ENCODE data around the gene NDUFS3.
"Not testable (repeated sequence)": the region's sequence is repeated elsewhere in the genome, so short reads cannot be mapped to it uniquely, and the experiment has no call there.

Gene NDUFS3

DNA sequence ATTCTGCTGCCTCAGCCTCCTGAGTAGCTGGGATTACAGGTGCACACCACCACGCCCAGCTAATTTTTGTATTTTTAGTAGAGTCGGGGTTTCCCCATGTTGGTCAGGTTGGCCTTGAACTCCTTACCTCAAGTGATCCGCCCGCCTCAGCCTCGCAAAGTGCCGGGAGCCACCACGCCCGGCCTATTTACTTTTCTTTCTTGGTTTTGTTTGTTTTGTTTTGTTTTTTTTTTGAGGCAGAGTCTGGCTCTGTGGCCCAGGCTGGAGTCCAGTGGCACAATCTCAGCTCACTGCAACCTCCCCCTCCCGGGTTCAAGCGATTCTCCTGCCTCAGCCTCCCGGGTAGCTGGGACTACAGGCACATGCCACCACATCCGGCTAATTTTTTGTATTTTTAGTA lies 21.9 kb upstream of the NDUFS3 start:
- DNase-seq (ENCODE audit: low read depth, low spot score); H3K27ac ChIP-seq: not testable (repeated sequence)

DNA sequence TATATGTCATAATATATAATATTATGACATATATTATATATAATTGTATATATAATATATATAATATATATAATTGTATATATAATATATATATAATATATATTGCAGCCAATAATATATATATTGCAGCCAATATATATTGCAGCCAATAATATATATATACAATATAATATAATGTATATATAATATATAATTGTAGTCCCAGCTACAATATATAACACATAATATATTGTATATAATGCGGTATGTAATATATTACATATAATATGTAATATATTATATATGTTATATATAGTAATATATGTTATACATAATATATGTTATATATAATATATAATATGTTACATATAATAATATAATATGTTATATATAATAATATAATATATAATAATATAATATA lies 20.2 kb upstream of the NDUFS3 start:
- no peak overlapping the region for H3K27ac ChIP-seq
- no peak for DNase-seq (ENCODE audit: low read depth, low spot score)

DNA sequence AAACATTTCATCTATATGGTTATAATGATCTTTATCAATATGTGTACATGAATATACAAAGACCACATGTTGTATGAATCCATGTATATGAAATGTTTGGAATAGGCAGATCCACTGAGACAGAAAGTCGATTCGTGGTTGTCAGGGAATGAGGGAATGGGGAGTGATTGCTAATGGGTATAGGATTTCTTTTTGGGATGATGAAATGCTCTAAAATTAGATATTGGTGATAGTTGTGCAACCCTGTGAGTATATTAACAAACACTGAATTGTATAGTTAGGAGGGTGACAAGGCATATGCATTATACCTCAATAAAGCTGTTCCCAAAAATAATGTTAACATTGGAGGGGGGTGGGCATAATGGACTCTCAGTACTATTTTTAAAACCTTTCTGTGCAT lies 18.4 kb upstream of the NDUFS3 start:
- no peak for DNase-seq (ENCODE audit: low read depth, low spot score)
- no peak overlapping the region for H3K27ac ChIP-seq

DNA sequence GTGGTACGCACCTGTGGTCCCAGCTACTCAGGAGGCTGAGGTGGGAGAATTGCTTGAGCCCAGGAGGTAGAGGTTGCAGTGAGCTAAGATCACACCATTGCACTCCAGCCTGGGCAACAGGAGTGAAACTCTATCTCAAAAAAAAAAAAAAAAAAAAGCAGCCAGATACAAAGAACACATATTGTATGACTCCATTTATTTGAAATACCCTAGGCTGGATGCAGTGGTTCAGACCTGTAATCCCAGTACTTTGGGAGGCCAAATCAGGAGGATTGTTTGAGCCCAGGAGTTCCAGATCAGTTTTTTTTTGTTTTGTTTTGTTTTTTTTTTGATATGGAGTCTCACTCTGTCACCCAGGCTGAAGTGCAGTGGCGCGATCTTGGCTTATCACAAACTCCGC lies 16.5 kb upstream of the NDUFS3 start:
- not testable (repeated sequence) for H3K27ac ChIP-seq; DNase-seq (ENCODE audit: low read depth, low spot score)

DNA sequence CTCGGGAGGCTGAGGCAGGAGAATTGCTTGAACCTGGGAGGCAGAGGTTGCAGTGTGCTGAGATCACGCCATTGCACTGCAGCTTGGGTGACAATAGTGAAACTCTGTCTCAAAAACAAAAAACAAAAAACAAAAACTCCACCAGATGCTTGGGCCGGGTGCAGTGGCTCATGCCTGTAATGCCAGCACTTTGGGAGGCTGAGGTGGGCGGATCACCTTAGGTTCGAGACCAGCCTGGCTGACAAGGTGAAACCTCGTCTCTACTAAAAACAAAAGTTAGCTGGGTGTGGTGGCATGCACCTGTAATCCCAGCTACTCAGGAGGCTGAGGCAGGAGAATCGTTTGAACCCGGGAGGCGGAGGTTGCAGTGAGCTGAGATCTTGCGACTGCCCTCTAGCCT lies 14.5 kb upstream of the NDUFS3 start:
- H3K27ac ChIP-seq; DNase-seq (ENCODE audit: low read depth, low spot score): not testable (repeated sequence)

DNA sequence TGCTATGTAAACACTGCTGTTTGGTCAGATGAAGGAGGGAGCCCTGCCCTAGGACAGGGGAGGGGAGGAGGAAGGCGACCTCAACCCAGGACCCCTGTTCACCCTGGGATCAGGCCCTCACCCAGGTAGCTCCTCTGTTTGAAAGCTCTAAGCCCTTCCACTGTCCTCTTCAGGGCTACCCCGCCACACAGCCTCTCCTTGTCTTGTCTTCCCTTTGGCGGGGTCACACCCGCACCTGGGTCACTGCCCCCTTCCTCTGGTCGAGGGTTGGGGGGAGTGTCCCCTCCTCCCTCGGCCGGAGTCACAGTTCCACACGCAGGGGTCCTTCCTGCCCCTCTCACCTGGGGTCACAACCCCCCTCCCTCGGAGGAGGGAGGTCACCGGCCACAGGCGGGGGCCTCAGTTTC lies 13.9 kb upstream of the NDUFS3 start:
- DNase-seq (ENCODE audit: low read depth, low spot score): no peak
- H3K27ac ChIP-seq: peak overlapping the region; percentile 43

DNA sequence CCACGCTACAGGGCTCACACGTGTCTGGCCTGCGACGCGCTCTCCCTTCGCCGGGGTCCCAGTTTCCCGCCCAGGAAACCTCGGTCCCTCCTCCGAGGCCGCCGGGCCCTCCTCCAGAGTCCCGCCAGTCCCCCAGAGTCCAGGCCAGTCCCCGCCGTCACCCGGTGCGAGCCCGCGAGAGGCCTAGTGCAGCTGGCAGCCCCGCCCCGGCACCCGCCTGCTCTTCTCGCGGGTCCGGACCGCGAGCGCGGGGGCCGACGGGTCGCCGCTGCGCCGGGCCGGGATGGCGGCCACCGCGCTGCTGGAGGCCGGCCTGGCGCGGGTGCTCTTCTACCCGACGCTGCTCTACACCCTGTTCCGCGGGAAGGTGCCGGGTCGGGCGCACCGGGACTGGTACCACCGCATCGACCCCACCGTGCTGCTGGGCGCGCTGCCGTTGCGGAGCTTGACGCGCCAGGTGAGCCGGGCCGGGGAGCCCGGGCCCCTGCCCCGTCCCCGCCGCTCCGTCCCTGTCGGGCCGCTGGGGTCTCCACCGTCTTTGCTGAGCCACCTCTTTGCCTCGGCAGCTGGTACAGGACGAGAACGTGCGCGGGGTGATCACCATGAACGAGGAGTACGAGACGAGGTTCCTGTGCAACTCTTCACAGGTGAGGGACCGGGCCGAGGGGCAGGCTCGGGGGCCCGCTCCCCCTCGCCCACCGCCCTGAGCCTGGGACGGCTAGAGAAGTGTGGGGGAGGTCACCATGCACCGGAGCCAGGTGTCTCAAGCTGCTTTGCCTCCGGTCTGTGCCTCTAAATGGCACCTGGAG lies 13.3 kb upstream of the NDUFS3 start, which contains the start of gene PTPMT1:
Gene PTPMT1, plus strand, starts transcription at position 260 of the 809 bp plus-strand sequence. Its CDS starts 24 bp downstream, at position 284.
- peak within 1 kb of the TSS; percentile 43 for H3K27ac ChIP-seq
- no peak for DNase-seq (ENCODE audit: low read depth, low spot score)

DNA sequence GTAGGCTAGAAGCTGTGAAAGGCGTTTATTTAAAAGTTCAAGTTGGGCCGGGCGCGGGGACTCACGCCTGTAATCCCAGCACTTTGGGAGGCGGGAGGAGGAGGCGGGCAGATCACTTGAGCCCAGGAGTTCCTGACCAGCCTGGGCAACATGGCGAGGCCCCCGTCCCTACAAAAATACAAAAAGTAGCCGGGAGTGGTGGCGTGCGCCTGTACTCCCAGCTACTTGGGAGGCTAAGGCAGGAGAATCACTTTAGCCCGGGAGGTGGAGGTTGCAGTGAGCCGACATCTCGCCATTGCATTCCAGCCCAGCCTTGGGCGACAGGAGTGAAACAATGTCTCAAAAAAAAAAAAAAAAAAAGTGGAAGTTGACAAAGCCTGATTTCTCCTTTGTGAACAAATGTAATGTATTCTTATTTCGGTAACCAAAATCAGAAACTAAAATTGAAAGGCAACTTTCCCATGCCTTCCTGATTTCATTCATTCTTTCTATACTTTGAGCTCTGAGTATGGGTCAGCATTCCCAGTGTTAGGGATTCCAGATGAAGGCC lies 12.7 kb upstream of the NDUFS3 start:
- no peak for DNase-seq (ENCODE audit: low read depth, low spot score)
- peak overlapping the region; percentile 43 for H3K27ac ChIP-seq

DNA sequence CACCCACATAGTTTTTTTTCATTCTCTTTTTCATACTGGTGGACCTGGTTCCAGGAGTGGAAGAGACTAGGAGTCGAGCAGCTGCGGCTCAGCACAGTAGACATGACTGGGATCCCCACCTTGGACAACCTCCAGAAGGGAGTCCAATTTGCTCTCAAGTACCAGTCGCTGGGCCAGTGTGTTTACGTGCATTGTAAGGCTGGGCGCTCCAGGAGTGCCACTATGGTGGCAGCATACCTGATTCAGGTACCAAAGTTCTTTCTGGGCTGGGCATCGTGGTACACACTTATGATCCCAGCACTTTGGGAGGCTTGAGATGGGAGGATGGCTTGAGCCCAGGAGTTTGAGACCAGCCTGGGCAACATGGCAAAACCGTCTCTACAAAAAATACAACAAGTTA lies 9.2 kb upstream of the NDUFS3 start:
- H3K27ac ChIP-seq: no peak overlapping the region
- DNase-seq (ENCODE audit: low read depth, low spot score): no peak

DNA sequence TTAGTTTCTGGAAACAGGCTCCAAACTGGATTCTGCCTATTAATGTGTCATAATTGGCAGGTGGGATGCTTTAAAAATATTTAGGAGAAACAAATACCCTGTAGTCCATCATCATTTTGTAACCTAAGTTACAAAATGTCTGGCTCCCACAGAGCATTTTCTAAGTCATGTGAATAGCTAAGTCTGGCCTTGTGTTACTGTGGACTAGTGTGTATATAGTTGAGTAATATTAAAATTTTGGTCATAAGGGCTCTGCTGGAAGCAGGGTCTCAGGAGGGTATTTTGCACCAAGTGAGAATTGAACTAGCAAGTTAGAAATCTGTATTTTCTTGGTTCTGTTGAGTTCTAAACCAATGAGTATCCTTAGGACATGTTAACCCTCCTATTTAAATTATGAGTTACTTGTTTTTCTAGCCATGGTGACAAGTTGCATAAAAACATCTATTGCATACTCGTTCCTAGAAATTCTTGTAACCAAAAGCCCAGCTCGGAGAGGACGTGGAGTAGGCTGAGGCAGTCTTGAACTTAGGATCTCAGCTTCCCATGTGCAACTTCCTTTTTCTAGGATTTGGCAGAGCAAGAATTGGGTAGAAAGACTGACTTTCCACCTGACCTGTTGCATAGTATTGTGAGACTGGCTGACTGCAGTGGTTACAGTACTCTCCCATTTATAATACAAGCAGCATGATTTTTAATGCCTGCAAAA lies 8.1 kb upstream of the NDUFS3 start:
- peak overlapping the region; percentile 50 for H3K27ac ChIP-seq
- no peak for DNase-seq (ENCODE audit: low read depth, low spot score)

DNA sequence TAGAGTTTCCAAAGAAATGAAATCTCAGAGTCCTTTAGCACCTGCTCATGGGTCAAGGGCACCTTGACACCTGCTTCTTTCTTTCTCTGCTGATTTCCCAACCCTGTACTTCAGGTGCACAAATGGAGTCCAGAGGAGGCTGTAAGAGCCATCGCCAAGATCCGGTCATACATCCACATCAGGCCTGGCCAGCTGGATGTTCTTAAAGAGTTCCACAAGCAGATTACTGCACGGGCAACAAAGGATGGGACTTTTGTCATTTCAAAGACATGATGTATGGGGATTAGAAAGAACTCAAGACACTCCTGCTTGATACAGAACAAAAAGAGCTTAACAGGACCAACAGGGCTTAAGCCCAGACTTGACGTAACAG lies 7.5 kb upstream of the NDUFS3 start:
- H3K27ac ChIP-seq: peak overlapping the region; percentile 50

DNA sequence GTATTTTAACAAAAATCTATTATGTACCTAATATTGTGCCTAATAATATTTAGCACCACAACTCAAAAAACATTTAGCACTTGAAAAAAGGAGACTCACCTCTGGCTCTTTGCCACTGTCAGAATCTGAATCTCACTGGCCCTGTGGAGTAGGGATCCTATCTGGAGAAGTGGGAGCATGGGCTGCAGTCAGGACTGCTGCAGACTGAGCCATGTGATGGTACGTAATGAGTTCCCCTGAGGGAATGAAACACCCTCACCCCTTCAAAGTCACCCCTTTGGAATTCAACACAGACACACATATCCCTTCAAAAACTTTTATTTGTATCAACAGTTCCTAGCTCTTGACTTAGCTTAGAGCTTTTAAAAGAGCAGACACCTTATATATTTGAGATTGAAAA lies 7.0 kb upstream of the NDUFS3 start:
- DNase-seq (ENCODE audit: low read depth, low spot score): no peak
- peak overlapping the region; percentile 50 for H3K27ac ChIP-seq

More for the DNA sequence above, 7.5 kb upstream of the NDUFS3 start:
- no peak for DNase-seq (ENCODE audit: low read depth, low spot score)

DNA sequence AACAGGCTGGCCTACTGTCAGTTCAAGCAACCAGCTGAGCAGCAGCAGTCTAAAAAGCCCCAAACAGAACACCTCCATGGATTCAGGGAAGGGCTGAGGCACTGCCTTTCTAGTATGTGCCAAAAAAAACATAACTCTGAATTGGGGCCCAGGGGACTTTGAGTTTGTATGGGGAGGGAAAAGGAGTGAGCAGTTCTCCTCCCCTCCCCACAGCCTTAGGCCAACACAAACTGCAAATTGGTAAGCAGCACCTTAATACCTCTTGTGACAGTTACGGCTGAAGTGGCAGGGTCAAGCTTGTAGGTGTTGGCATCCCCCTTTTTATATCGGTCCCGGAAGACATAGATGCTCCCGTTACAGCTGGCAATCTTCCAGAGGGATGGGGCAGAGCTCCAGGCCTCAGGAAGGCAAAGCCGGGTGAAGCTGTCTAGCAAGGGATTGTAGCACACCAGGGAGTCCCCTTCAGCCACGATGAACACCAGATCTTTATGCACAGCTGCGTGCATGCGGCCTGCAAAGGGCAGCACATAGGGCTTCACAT lies 6.1 kb upstream of the NDUFS3 start:
- no peak for DNase-seq (ENCODE audit: low read depth, low spot score)
- H3K27ac ChIP-seq: peak overlapping the region; percentile 50

DNA sequence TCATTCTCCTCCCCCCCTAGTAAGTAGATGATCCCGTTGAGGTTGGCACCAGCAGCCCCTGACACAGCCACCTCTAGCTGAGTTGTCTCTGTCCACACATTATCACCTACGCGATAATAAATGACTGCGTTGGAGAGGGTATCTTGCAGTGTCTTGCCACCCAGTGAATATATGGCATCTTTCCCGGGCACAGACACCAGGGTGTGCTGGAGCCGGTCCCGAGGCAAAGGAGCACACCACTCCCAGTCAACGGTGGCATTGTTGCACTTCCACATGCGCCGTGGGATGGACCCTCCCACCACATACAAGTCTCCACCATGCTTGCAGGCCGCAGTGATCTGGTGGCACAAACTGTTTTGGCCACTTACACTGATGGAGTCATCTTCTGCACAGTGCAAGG lies 5.6 kb upstream of the NDUFS3 start:
- DNase-seq (ENCODE audit: low read depth, low spot score): no peak
- H3K27ac ChIP-seq: no peak overlapping the region

DNA sequence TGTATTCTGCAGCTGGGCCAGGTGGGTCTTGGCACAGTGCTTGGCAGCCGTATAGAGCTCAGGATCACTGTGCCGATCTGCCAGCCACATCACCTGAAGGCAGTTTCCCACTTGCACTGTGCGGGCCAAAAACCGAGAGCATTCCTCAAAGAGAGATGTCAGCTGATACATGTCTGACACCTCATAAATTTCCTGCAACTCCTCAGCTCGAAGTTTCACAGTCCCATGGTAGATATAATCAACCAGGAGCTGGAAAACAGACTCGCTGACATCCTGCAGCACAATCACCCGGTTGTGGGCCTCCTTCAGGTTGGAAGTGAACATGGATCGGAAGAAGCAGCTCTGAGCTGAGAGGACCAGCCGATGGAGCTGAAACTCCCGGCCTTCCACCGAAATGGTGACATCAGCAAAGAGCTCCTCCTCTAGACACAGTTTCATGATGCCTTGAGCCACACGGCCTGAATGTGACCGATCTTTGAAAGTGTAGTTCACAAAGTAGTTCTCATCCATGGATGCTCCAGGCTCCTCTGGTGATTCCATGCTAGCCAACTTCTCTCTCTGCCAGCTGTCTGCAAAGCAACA lies 1.3 kb upstream of the NDUFS3 start:
- no peak for DNase-seq (ENCODE audit: low read depth, low spot score)
- H3K27ac ChIP-seq: peak overlapping the region; percentile 65

DNA sequence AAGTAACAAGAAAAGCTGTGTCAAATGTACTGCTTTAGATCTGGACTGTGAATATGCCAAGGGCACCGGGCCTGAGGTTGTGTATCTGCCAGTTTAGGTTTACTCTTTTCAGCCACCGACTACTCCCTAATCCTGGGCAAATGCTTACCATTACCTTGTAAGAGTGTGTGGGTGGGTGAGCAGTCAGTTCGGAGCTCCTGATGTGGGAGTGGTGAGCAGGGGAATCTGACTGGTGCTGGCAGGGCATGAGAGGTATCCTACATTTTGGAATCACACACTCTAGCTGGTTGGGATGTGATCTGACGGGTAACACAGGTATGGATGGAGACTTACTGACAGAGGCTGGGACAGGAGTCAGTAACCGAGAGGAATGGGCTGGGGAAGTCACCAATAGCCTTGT lies 5.0 kb downstream of the NDUFS3 start:
- H3K27ac ChIP-seq: no peak overlapping the region

DNA sequence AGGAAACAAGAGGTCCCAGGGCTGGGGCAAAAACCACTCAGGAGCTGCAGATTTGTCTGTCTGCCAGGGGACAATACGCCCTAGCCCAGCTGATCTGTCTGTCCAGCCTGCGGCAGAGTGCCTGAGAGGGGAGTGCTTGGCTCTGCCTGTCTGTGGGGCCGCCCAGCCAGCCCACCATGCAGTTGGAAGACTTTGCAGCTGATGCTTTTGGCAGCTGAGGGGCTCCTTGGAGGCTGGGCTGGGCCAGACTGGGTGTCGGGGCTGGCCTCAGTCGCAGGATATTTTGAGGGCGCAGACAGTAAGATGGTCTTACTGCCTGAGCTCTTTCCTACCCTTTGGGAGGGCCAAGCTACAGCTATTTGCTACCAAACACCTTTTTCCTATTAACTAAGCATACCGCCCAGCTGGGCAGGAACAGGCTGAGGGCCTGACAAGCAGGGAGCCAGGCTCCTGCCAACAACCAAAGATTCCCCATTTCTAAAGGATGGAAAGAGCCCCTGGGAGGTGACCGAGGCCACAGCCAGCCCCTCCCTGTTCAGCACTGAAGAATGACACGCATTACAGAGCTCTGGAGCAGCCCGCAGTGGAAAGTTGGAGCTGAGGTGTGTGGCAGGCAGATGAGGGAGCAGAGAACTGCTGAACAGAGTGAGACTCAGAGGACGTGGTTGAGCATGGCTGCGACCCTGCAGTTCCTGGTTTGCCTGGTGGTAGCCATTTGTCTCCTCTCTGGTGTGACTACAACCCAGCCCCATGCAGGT lies 7.4 kb downstream of the NDUFS3 start, which contains the start of gene FAM180B:
Gene FAM180B, plus strand, starts transcription at position 581 of the 758 bp plus-strand sequence. Its CDS starts 91 bp downstream, at position 672.
- no peak within 1 kb of the TSS for H3K27ac ChIP-seq
- no peak for DNase-seq (ENCODE audit: low read depth, low spot score)

More for the DNA sequence above, 5.0 kb downstream of the NDUFS3 start:
- DNase-seq (ENCODE audit: low read depth, low spot score): no peak

DNA sequence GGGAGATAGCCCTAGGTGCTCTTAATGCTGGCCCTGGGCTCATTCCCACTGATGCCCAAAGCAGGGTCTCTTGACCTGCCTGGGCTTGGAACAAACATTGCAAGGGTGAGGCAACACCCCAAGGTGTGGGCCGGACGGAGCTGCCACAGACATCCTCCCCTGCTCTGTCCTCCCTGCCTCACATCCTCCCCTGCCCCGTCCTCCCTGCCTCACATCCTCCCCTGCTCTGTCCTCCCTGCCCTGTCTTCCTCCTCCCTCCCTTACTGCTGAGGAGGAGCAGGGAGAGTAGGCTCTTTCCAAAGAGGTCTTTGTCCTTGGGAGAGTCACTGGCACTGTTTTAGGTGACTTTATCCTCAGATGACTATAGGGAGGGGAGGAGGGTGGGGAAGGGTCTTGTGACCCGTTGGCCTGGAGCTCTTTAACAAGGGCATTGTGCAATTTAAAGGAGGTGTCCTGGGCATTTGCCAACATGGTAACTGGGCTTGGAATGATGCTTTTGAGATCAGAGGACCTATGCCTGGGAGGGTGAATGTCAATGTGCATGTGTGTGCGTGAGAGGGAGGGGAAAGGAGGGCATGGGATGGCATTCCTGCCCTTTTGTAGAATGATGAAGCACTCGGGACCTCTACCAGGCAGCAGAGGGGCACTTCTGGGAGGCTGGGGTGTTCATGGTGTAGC lies 8.3 kb downstream of the NDUFS3 start:
- no peak for DNase-seq (ENCODE audit: low read depth, low spot score)
- H3K27ac ChIP-seq: no peak overlapping the region

DNA sequence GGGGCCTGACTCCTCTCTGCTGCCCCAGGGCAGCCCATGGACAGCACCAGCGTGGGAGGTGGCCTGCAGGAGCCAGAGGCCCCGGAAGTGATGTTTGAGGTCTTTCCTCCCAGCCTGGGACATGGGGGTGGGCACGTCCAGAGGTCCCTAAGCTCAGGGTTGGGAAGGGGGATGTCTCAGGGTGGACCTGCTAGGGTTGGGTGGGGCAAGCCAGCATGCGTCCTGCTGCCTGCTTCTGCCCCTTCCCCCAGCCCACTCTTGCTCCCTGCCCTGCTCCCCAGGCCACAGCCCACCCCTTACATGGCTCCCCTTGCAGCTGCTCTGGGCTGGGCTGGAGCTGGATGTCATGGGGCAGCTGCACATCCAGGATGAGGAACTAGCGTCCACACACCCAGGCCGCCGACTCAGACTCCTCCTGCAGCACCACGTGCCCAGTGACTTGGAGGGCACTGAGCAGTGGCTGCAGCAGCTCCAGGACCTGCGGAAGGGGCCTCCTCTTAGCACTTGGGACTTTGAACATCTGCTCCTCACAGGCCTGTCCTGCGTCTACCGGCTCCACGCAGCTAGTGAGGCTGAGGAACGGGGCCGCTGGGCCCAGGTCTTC lies 9.0 kb downstream of the NDUFS3 start:
- H3K27ac ChIP-seq: no peak overlapping the region
- DNase-seq (ENCODE audit: low read depth, low spot score): no peak

All from epithelial cell of prostate (primary cell).